ENCODE measurements around the gene FHL3. TPM values are rescaled to one million over a fixed set of nuclear protein-coding genes. Genes with fewer than 3 reads are reported as not detected.

The FHL3 gene
- total RNA-seq, 4 donors from 2014 or later: 6.2 to 18.7 (median 12.4) TPM

DNA sequence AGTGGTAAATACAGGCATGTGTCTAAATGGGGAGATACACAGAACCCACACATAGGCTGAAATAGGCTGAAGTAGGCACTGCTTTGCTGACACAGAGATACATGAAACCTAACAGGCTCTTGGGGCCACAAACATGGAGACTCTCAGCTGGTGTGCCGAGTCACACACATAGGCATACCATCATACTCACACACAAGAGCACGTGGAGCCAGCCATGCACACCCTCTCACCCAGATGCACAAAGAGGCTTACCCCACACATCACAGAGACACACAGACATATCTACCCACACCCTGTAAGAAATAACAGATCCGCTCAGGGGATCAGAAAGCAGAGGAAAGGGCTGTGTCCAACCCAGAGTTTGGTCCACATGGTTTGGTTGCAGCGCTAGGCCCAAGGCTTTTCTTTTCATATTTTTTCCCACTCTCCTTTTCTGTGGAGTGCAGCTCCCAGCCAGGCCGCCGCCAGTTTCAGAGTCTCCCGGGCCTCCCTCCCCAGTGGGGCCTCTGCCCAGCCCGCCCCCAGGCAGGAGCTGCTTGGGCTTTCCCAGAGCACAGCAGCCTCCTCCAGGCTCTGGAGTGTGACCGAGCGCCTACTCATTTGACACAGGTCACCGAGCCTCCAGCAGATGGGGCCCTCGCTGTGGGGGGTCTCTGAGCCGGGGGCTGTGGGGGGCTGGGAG is 45.2 kb upstream of the FHL3 start:
- no peak overlapping the region for H3K27ac ChIP-seq
- intact Hi-C loops (cut with DNase I): no loop called here
- no peak for DNase-seq
- peaks cover 20 to 67% (median 30%) of the 10 kb centered on the region in 3 donors for H3K4me1 ChIP-seq
- no peak overlapping the region for H3K4me3 ChIP-seq
- 34 to 69% methylated on average over 7 to 9 of the region's 13 CpGs for WGBS, 2 donors
- H3K36me3 ChIP-seq: no peaks in the 10 kb centered on the region
- peaks cover 0 to 15% (median 0%) of the 10 kb centered on the region in 4 donors for H3K27me3 ChIP-seq
- TF ChIP-seq, protein P1, sequence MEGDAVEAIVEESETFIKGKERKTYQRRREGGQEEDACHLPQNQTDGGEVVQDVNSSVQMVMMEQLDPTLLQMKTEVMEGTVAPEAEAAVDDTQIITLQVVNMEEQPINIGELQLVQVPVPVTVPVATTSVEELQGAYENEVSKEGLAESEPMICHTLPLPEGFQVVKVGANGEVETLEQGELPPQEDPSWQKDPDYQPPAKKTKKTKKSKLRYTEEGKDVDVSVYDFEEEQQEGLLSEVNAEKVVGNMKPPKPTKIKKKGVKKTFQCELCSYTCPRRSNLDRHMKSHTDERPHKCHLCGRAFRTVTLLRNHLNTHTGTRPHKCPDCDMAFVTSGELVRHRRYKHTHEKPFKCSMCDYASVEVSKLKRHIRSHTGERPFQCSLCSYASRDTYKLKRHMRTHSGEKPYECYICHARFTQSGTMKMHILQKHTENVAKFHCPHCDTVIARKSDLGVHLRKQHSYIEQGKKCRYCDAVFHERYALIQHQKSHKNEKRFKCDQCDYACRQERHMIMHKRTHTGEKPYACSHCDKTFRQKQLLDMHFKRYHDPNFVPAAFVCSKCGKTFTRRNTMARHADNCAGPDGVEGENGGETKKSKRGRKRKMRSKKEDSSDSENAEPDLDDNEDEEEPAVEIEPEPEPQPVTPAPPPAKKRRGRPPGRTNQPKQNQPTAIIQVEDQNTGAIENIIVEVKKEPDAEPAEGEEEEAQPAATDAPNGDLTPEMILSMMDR (IDR thresholded peaks at IDR 0.05): no peak
- no peak for TF ChIP-seq POLR2A (IDR thresholded peaks at IDR 0.05)
- no peaks in the 10 kb centered on the region for H3K9me3 ChIP-seq

DNA sequence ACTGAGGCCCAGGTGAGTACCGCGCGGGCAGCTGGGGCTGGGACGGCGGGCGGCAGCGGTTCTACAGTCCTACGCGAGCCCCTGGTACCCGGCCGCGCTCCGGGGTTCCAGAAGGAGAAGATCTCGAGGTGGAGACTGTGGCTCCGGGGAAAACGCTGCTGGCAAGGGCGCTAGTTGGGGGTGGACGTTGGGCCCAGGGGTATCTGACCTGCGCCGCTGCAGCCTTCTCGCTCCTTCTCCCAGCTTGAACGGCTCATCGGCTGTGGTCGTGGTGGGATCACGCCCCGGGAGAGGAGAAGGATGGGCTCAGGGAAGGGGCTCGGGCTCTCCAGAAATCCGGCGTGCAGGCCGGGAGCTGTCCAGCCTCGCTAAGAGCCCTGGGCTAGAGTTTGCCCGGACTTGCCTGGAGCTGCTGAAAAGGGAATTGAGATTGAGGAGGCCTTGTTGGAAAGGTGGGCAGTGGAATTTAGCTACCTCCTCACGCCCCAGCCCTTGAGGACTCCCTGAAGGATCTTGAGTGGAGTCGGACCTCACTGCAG is 42.4 kb upstream of the FHL3 start:
- no peaks in the 10 kb centered on the region for H3K36me3 ChIP-seq
- H3K27me3 ChIP-seq: peaks cover 0 to 38% (median 15%) of the 10 kb centered on the region in 4 donors
- H3K4me3 ChIP-seq: peak overlapping the region; percentile 54 to 88 (median 70)
- H3K9me3 ChIP-seq: no peaks in the 10 kb centered on the region
- peaks cover 29 to 81% (median 40%) of the 10 kb centered on the region in 3 donors for H3K4me1 ChIP-seq
- DNase-seq: no peak
- peak overlapping the region; percentile 71 to 94 (median 78) for H3K27ac ChIP-seq
- WGBS, 2 donors: 25 to 40% methylated on average over 1 to 20 of the region's 34 CpGs
- TF ChIP-seq, protein P1 (IDR thresholded peaks at IDR 0.05): no peak
- no peak for TF ChIP-seq POLR2A (IDR thresholded peaks at IDR 0.05)
- intact Hi-C loops (cut with DNase I): no loop called here

DNA sequence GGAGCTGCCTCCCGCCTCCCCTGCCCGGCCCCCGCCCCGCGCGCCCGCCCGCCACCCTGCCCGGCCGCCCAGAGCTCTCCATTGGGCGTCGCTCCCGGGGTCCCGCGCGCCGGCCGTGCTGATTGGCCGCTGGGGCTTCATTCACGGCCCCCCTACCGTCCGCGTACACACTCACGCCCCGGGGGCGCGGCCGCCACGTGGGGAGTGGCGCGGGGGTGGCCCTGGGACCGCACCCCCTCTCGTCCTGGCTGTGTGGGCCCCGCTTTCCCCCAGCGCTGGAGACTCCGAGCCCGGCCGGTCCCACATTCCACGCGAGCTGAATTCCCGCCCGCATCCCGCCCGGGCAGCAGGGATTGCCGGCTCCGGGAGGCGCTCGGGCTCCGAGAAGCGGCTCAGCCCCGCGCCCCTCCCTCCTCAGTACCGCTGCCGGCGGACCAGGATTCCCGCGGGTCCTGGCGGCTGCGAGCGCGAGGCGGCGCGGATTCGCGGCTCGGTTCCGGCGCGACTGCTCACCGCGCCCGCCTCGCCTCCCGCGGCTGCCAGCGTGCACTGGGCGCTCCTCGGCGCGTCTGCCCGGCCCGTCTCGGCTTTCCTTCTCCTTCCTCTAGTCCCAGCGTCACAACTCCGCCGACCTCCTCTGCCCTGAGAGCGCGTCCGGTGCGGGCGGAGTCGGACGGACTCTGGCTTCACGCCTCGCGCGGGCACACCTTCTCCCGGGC is 41.7 kb upstream of the FHL3 start:
- Histone ChIP-seq H3K36me3 (no peaks in the 10 kb centered on the region), H3K4me1 (peaks cover 29 to 81% (median 38%) of the 10 kb centered on the region in 3 donors), H3K27me3 (peaks cover 0 to 44% (median 16%) of the 10 kb centered on the region in 4 donors), H3K9me3 (no peaks in the 10 kb centered on the region), H3K4me3 (peak overlapping the region; percentile 54 to 88 (median 70)), H3K27ac (peak overlapping the region; percentile 71 to 94 (median 78))
- intact Hi-C loops (cut with DNase I): no loop called here
- 0% methylated on average over 12 of the region's 99 CpGs; no CpG with 5 or more reads in 1 of the 2 donors for WGBS, 2 donors
- TF ChIP-seq, protein P1 (IDR thresholded peaks at IDR 0.05): peak in 1 of 6 experiments; percentile 5
- TF ChIP-seq POLR2A (IDR thresholded peaks at IDR 0.05): peak in 1 of 4 donors; percentile 23
- DNase-seq: no peak

DNA sequence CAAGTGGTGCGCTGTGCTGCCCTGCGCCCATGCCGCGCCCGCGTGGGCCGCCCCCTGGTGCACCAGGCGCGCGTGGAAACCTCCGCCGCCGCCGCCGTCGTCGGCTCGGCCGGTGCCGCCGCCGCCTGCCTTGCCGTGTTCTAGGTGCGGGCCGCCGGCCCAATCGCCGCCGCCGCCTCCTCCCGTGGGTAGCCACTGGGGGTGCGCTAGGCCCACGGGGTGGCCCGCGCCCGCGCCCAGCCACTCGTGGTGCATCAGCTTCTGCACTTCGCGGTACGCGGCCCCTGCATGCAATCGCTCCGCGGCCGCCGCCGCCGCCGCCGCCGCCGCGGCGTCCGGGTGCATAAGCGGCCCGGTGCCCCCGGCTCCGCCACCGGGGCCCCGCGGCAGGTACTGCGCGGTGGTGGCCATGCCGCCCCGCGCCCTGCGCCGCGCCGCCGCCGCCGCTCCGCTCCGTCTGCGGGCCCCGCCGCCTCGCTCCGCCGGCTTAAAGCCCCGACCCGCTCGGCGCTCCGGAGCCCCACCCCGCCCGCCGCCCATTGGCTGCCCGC is 41.1 kb upstream of the FHL3 start, which contains the start of gene POU3F1:
TSS of gene POU3F1 (minus strand) at position 461 of the 551 bp plus-strand sequence. CDS start at position 411, 50 bp downstream.
- Histone ChIP-seq H3K27ac (peak within 1 kb of the TSS; percentile 71 to 94 (median 78)), H3K9me3 (no peaks in the 10 kb centered on the region), H3K27me3 (peaks cover 0 to 50% (median 16%) of the 10 kb centered on the region in 4 donors), H3K4me1 (peaks cover 29 to 77% (median 31%) of the 10 kb centered on the region in 3 donors), H3K36me3 (no peaks in the 10 kb centered on the region), H3K4me3 (peak within 1 kb of the TSS; percentile 54 to 88 (median 70))
- TF ChIP-seq, protein P1 (IDR thresholded peaks at IDR 0.05): no peak
- TF ChIP-seq POLR2A (IDR thresholded peaks at IDR 0.05): no peak
- intact Hi-C loops (cut with DNase I): no loop called here
- no CpG with 5 or more reads among the region's 92 CpGs for WGBS, 2 donors
- DNase-seq: no peak

All from esophagus squamous epithelium (tissue), 5 donors.